Neuronal stem cell (in vitro differentiated cells): ENCODE results near the gene PCSK5.

Experiments
- DNase-seq: peaks from one replicate; pipeline ENCODE4 v3.0.0-alpha.2; 2013; ENCODE audit warnings: low spot score
- H2AFZ ChIP-seq: one replicate; pipeline ENCODE4 v1.6.1; 2013; ENCODE audit warnings: mild to moderate bottlenecking, low read length, inconsistent platforms
- H2AK5ac ChIP-seq: 2 replicates; pipeline ENCODE4 v1.6.1; 2013; ENCODE audit warnings: low read depth, mild to moderate bottlenecking, inconsistent platforms, low read length, moderate library complexity, mixed read lengths
- H2BK120ac ChIP-seq: 2 replicates; pipeline ENCODE4 v1.6.1; 2013; ENCODE audit warnings: low read depth, mild to moderate bottlenecking, inconsistent platforms, low read length, moderate library complexity, mixed read lengths
- H2BK12ac ChIP-seq: one replicate; pipeline ENCODE4 v1.6.1; 2013; ENCODE audit warnings: low read length, inconsistent platforms
- H2BK15ac ChIP-seq: 2 replicates; pipeline ENCODE4 v1.6.1; 2013; ENCODE audit warnings: mild to moderate bottlenecking, low read length, inconsistent platforms, mixed read lengths
- H2BK5ac ChIP-seq: one replicate; pipeline ENCODE4 v1.6.1; 2013; ENCODE audit warnings: inconsistent platforms, mild to moderate bottlenecking, low read length, moderate library complexity
- H3K14ac ChIP-seq: one replicate; pipeline ENCODE4 v1.6.1; 2013; ENCODE audit warnings: low read length, inconsistent platforms
- H3K18ac ChIP-seq: 2 replicates; pipeline ENCODE4 v1.6.1; 2013; ENCODE audit warnings: low read length, inconsistent platforms
- H3K23ac ChIP-seq: 2 replicates; pipeline ENCODE4 v1.6.1; 2013; ENCODE audit warnings: low read depth, mild to moderate bottlenecking, mixed read lengths, low read length, inconsistent platforms; ENCODE audit not compliant: poor library complexity
- H3K27ac ChIP-seq: replicated peaks from 3 replicates; pipeline ENCODE4 v1.5.1; 2013; ENCODE audit warnings: low read length, inconsistent platforms
- H3K27me3 ChIP-seq, 3 experiments: 2 replicates each; pipeline ENCODE4 v1.6.1; 2013; ENCODE audit warnings: low read length in 3 of 3, mild to moderate bottlenecking in 2 of 3, inconsistent platforms in 1 of 3, low read depth in 1 of 3, mixed read lengths in 1 of 3, moderate library complexity in 1 of 3; ENCODE audit not compliant: control insufficient read depth in 3 of 3, insufficient read depth in 3 of 3
- H3K36me3 ChIP-seq, 2 donors: replicated peaks in 1 of 2; 2 replicates each; pipeline ENCODE4 v1.6.1; 2013; ENCODE audit warnings: low read length in 2 of 2; ENCODE audit not compliant: control insufficient read depth in 2 of 2, insufficient read depth in 2 of 2
- H3K4ac ChIP-seq: 2 replicates; pipeline ENCODE4 v1.6.1; 2013; ENCODE audit warnings: inconsistent platforms, mild to moderate bottlenecking, low read length, moderate library complexity
- H3K4me1 ChIP-seq, 2 donors: 1 replicate in 1 of 2; 2 replicates in 1 of 2; pipeline ENCODE4 v1.6.1; 2013; ENCODE audit warnings: low read length in 2 of 2, low read depth in 1 of 2; ENCODE audit not compliant: control insufficient read depth in 2 of 2, insufficient read depth in 1 of 2
- H3K4me2 ChIP-seq: one replicate; pipeline ENCODE4 v1.6.1; 2013; ENCODE audit warnings: mild to moderate bottlenecking, low read length, inconsistent platforms; ENCODE audit not compliant: insufficient read depth, poor library complexity, severe bottlenecking
- H3K4me3 ChIP-seq, 2 donors: 2 replicates each; pipeline ENCODE4 v1.5.1; 2013; ENCODE audit warnings: low read length in 2 of 2, mild to moderate bottlenecking in 2 of 2, inconsistent platforms in 1 of 2, moderate library complexity in 1 of 2
- H3K79me1 ChIP-seq: one replicate; pipeline ENCODE4 v1.6.1; 2013; ENCODE audit warnings: low read depth, mild to moderate bottlenecking, inconsistent platforms, low read length, moderate library complexity
- H3K9ac ChIP-seq: one replicate; pipeline ENCODE4 v1.6.1; 2013; ENCODE audit warnings: mild to moderate bottlenecking, low read depth, low read length, inconsistent platforms; ENCODE audit not compliant: poor library complexity
- H3K9me3 ChIP-seq, 2 donors: replicated peaks in 1 of 2; 2 replicates each; pipeline versions ENCODE3 to v1.6.1; 2013; ENCODE audit warnings: low read length in 2 of 2, mild to moderate bottlenecking in 2 of 2, inconsistent platforms in 1 of 2, low read depth in 1 of 2, mixed read lengths in 1 of 2, moderate library complexity in 1 of 2; ENCODE audit not compliant: control insufficient read depth in 2 of 2, insufficient read depth in 1 of 2
- H4K8ac ChIP-seq: one replicate; pipeline ENCODE4 v1.6.1; 2013; ENCODE audit warnings: low read depth, mild to moderate bottlenecking, inconsistent platforms, low read length, moderate library complexity
- H4K91ac ChIP-seq: one replicate; pipeline ENCODE4 v1.6.1; 2013; ENCODE audit warnings: low read length, low read depth, mild to moderate bottlenecking, inconsistent platforms; ENCODE audit not compliant: poor library complexity
- WGBS, 2 donors: extraction: QIAGEN DNeasy Blood & Tissue Kit; methylation state at CpG; one replicate each; pipeline ENCODE4 v1.1.7; 2013; ENCODE audit warnings: missing lambda C conversion rate in 2 of 2, mixed read lengths in 1 of 2; ENCODE audit not compliant: insufficient read length in 2 of 2, insufficient replicate concordance in 1 of 2; ENCODE audit errors: extremely low coverage in 2 of 2; 5-methylcytosine and 5-hydroxymethylcytosine counted together

The PCSK5 gene

GRCh38 chr9:76143834-76144233 lies 253.4 kb downstream of the PCSK5 start:
- H2BK12ac ChIP-seq, result no peak overlapping the region
- H3K23ac ChIP-seq, result no peak overlapping the region
- no peak overlapping the region for H2BK5ac ChIP-seq
- H3K4me1 ChIP-seq, result peaks cover 3 to 6% of the 10 kb centered on the region in 2 donors
- no peak for DNase-seq
- no peaks in the 10 kb centered on the region for H3K79me1 ChIP-seq
- H3K4ac ChIP-seq, result no peak overlapping the region
- no peak overlapping the region for H4K91ac ChIP-seq
- no peak overlapping the region for H3K4me3 ChIP-seq
- no peaks in the 10 kb centered on the region for H3K36me3 ChIP-seq
- WGBS, 2 donors, result no CpG with 5 or more reads among the region's 5 CpGs
- H4K8ac ChIP-seq, result no peak overlapping the region
- H3K9me3 ChIP-seq, result no peaks in the 10 kb centered on the region
- no peak overlapping the region for H3K27ac ChIP-seq
- no peak overlapping the region for H2BK120ac ChIP-seq
- no peaks in the 10 kb centered on the region for H3K27me3 ChIP-seq
- H2BK15ac ChIP-seq, result no peak overlapping the region
- no peak overlapping the region for H3K14ac ChIP-seq
- no peak overlapping the region for H3K18ac ChIP-seq
- H3K4me2 ChIP-seq, result no peak overlapping the region
- no peak overlapping the region for H2AFZ ChIP-seq
- H2AK5ac ChIP-seq, result no peak overlapping the region
- no peak overlapping the region for H3K9ac ChIP-seq

GRCh38 chr9:76150013-76150412 lies 259.5 kb downstream of the PCSK5 start:
- Histone ChIP-seq H3K4me1 (peaks cover 3 to 5% of the 10 kb centered on the region in 2 donors), H2AFZ (no peak overlapping the region), H2BK5ac (no peak overlapping the region), H2BK120ac (no peak overlapping the region), H3K18ac (no peak overlapping the region), H3K27ac (no peak overlapping the region), H2BK15ac (no peak overlapping the region), H3K9ac (no peak overlapping the region), H4K91ac (no peak overlapping the region), H4K8ac (no peak overlapping the region), H3K36me3 (no peaks in the 10 kb centered on the region), H3K14ac (no peak overlapping the region), H3K27me3 (peaks cover 0 to 1% (median 0%) of the 10 kb centered on the region in 3 experiments), H3K79me1 (no peaks in the 10 kb centered on the region), H2BK12ac (no peak overlapping the region), H3K4me3 (no peak overlapping the region), H3K9me3 (no peaks in the 10 kb centered on the region), H2AK5ac (no peak overlapping the region), H3K4me2 (no peak overlapping the region), H3K23ac (no peak overlapping the region), H3K4ac (no peak overlapping the region)
- no peak for DNase-seq
- WGBS, 2 donors, result no CpG with 5 or more reads among the region's 6 CpGs

- H2BK12ac ChIP-seq, result no peak overlapping the region
- H2BK5ac ChIP-seq, result no peak overlapping the region
- H3K36me3 ChIP-seq, result no peaks in the 10 kb centered on the region
- H2AK5ac ChIP-seq, result no peak overlapping the region
- no peak overlapping the region for H3K9ac ChIP-seq
- no peak overlapping the region for H3K23ac ChIP-seq
- no peaks in the 10 kb centered on the region for H3K9me3 ChIP-seq
- H4K91ac ChIP-seq, result no peak overlapping the region
- no peak overlapping the region for H3K27ac ChIP-seq
- no peak overlapping the region for H3K4me3 ChIP-seq
- WGBS, 2 donors, result no CpG with 5 or more reads among the region's 5 CpGs
- H3K4me2 ChIP-seq, result no peak overlapping the region
- peaks cover 3 to 5% of the 10 kb centered on the region in 2 donors for H3K4me1 ChIP-seq
- DNase-seq, result no peak
- no peak overlapping the region for H3K18ac ChIP-seq
- peaks cover 0 to 1% (median 0%) of the 10 kb centered on the region in 3 experiments for H3K27me3 ChIP-seq
- H2BK15ac ChIP-seq, result no peak overlapping the region
- H3K79me1 ChIP-seq, result no peaks in the 10 kb centered on the region
- no peak overlapping the region for H3K14ac ChIP-seq
- no peak overlapping the region for H4K8ac ChIP-seq
- H2AFZ ChIP-seq, result no peak overlapping the region
- no peak overlapping the region for H3K4ac ChIP-seq
- no peak overlapping the region for H2BK120ac ChIP-seq
Measured at GRCh38 chr9:76151267-76151666, 260.8 kb downstream of the PCSK5 start.

GRCh38 chr9:76153339-76153738 lies 262.9 kb downstream of the PCSK5 start:
- H2AFZ ChIP-seq, result no peak overlapping the region
- H3K4me3 ChIP-seq, result no peak overlapping the region
- no peak overlapping the region for H3K18ac ChIP-seq
- WGBS, 2 donors, result no CpG with 5 or more reads among the region's 6 CpGs
- no peaks in the 10 kb centered on the region for H3K79me1 ChIP-seq
- H3K23ac ChIP-seq, result no peak overlapping the region
- no peak overlapping the region for H2BK12ac ChIP-seq
- peaks cover 0 to 1% (median 0%) of the 10 kb centered on the region in 3 experiments for H3K27me3 ChIP-seq
- no peak overlapping the region for H2BK120ac ChIP-seq
- no peak overlapping the region for H3K4me2 ChIP-seq
- H2BK5ac ChIP-seq, result no peak overlapping the region
- H4K91ac ChIP-seq, result no peak overlapping the region
- H3K36me3 ChIP-seq, result peaks cover 0 to 1% of the 10 kb centered on the region in 2 donors
- no peak overlapping the region for H3K4ac ChIP-seq
- no peak overlapping the region for H2AK5ac ChIP-seq
- H3K27ac ChIP-seq, result no peak overlapping the region
- no peak overlapping the region for H2BK15ac ChIP-seq
- H3K4me1 ChIP-seq, result peaks cover 0 to 2% of the 10 kb centered on the region in 2 donors
- no peak overlapping the region for H3K9ac ChIP-seq
- no peaks in the 10 kb centered on the region for H3K9me3 ChIP-seq
- no peak overlapping the region for H3K14ac ChIP-seq
- DNase-seq, result no peak
- H4K8ac ChIP-seq, result no peak overlapping the region
